Measurements from ENCODE around the gene GDAP1L1. TPM values are rescaled to one million over a fixed set of nuclear protein-coding genes. Genes with fewer than 3 reads are reported as not detected.

Gene GDAP1L1
- total RNA-seq, 2 experiments from 2014 or later, result 0.27 TPM; not detected in 1

DNA sequence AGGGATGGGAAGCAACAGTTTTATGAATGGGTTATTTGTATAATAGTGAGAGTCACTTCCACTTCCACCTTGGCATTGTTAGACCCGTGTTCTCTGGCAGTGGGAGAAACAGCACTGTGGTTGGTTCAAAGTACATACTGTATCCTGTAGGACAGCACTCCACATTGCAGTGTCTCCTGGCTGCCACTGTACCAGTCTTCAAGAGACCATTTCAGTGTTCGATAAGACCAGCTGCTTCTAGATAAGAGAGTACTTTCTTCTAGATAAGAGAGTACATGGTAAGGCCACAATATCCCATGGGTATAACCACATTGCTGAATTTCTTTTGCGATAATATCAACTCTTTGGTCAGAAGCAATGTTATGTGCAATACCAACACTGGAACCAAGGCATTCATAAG lies 35.1 kb downstream of the GDAP1L1 start:
- Histone ChIP-seq H3K4me3 (ENCODE audit: low read depth, low read length, poor library complexity, severe bottlenecking) (no peak overlapping the region), H3K4me2 (ENCODE audit: low read length) (no peak overlapping the region), H3K9me2 (ENCODE audit: insufficient read depth, low read length) (no peaks in the 10 kb centered on the region), H3K79me2 (ENCODE audit: insufficient read depth, low read depth, low read length) (no peaks in the 10 kb centered on the region), H3K36me3 (ENCODE audit: insufficient read depth, low read length) (no peaks in the 10 kb centered on the region), H3K27ac (ENCODE audit: low read depth, low read length, poor library complexity, severe bottlenecking) (no peak overlapping the region), H3K9me3 (ENCODE audit: low read length) (no peaks in the 10 kb centered on the region), H2AFZ (ENCODE audit: low read length) (no peak overlapping the region), H4K20me1 (ENCODE audit: insufficient read depth, low read length) (no peaks in the 10 kb centered on the region), H3K4me1 (ENCODE audit: insufficient read depth, low read length, poor library complexity, severe bottlenecking) (no peaks in the 10 kb centered on the region)
- BruUV-seq (replicated peaks), result no TSS peak
- intact Hi-C loops (cut with micrococcal nuclease; ENCODE audit: unreplicated experiment), result no loop called here
- no peak for TF ChIP-seq EZH2phosphoT487 (IDR thresholded peaks at IDR 0.05; ENCODE audit: borderline replicate concordance, low read depth, low read length)
- TF ChIP-seq, protein P1, sequence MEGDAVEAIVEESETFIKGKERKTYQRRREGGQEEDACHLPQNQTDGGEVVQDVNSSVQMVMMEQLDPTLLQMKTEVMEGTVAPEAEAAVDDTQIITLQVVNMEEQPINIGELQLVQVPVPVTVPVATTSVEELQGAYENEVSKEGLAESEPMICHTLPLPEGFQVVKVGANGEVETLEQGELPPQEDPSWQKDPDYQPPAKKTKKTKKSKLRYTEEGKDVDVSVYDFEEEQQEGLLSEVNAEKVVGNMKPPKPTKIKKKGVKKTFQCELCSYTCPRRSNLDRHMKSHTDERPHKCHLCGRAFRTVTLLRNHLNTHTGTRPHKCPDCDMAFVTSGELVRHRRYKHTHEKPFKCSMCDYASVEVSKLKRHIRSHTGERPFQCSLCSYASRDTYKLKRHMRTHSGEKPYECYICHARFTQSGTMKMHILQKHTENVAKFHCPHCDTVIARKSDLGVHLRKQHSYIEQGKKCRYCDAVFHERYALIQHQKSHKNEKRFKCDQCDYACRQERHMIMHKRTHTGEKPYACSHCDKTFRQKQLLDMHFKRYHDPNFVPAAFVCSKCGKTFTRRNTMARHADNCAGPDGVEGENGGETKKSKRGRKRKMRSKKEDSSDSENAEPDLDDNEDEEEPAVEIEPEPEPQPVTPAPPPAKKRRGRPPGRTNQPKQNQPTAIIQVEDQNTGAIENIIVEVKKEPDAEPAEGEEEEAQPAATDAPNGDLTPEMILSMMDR (conservative IDR thresholded peaks at IDR 0.05; ENCODE audit: low read length), result no peak
- ChIA-PET CTCF (ENCODE audit: unreplicated experiment) (interaction anchor here (0.5 kb wide), 1 partner anchor 743 kb away, joined by 3 read pairs; no protein-coding TSS in a partner anchor), POLR2A (interaction anchor here (0.6 kb wide), 1 partner anchor 26 kb away, joined by 3 read pairs; no protein-coding TSS in a partner anchor)
- DNase-seq (ENCODE audit: low spot score), result no peak

- Histone ChIP-seq H3K4me2 (ENCODE audit: low read length) (no peak overlapping the region), H3K79me2 (ENCODE audit: insufficient read depth, low read depth, low read length) (no peaks in the 10 kb centered on the region), H3K9me2 (ENCODE audit: insufficient read depth, low read length) (no peaks in the 10 kb centered on the region), H2AFZ (ENCODE audit: low read length) (no peak overlapping the region), H3K4me3 (ENCODE audit: low read depth, low read length, poor library complexity, severe bottlenecking) (no peak overlapping the region), H3K9me3 (ENCODE audit: low read length) (no peaks in the 10 kb centered on the region), H3K4me1 (ENCODE audit: insufficient read depth, low read length, poor library complexity, severe bottlenecking) (no peaks in the 10 kb centered on the region), H3K36me3 (ENCODE audit: insufficient read depth, low read length) (no peaks in the 10 kb centered on the region), H4K20me1 (ENCODE audit: insufficient read depth, low read length) (no peaks in the 10 kb centered on the region), H3K27ac (ENCODE audit: low read depth, low read length, poor library complexity, severe bottlenecking) (no peak overlapping the region)
- ChIA-PET CTCF (ENCODE audit: unreplicated experiment) (no interaction called here), POLR2A (no interaction called here)
- no TSS peak for BruUV-seq (replicated peaks)
- TF ChIP-seq, protein P1 (conservative IDR thresholded peaks at IDR 0.05; ENCODE audit: low read length), result no peak
- TF ChIP-seq EZH2phosphoT487 (IDR thresholded peaks at IDR 0.05; ENCODE audit: borderline replicate concordance, low read depth, low read length), result no peak
- intact Hi-C loops (cut with micrococcal nuclease; ENCODE audit: unreplicated experiment), result no loop called here
- no peak for DNase-seq (ENCODE audit: low spot score)
These were observed 36.9 kb downstream of the GDAP1L1 start for GRCh38 chr20:44284032-44284431.

DNA sequence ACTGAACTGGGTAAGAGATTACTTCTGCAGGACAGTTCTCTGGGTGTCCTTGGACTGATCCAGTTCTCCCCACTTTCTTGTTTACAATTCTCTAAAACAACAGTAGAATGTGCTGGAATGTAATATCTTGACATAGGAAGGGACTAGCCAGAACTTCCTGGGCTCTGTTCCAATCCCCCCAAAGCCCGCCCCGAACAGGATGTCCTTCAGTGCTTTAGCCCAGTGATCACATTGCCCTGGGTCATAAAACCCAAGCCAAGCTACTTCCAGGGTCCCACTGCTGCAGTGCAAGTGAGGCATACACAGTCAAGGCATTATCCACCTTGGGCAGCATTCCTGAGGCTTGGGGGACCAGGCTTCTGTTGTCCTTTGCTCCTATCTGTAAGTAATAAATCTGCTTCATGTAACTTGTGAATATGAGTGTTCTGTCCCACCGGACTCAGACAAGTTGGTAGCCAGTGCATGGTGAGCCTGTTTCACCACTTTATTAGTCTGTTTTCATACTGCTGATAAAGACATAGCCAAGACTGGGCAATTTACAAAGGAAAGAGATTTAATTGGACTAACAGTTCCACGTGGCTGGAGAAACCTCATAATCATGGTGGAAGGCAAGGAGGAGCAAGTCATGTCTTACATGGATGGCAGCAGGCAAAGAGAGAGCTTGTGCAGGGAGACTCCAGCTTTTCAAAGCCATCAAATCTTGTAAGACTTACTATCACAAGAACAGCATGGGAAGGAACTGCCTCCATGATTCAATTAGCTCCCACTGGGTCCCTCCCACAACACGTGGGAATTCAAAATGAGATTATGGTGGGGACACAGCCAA lies 40.4 kb downstream of the GDAP1L1 start:
- Histone ChIP-seq H2AFZ (ENCODE audit: low read length) (no peak overlapping the region), H3K36me3 (ENCODE audit: insufficient read depth, low read length) (no peaks in the 10 kb centered on the region), H3K4me3 (ENCODE audit: low read depth, low read length, poor library complexity, severe bottlenecking) (no peak overlapping the region), H3K4me2 (ENCODE audit: low read length) (no peak overlapping the region), H3K9me3 (ENCODE audit: low read length) (no peaks in the 10 kb centered on the region), H4K20me1 (ENCODE audit: insufficient read depth, low read length) (no peaks in the 10 kb centered on the region), H3K79me2 (ENCODE audit: insufficient read depth, low read depth, low read length) (no peaks in the 10 kb centered on the region), H3K27ac (ENCODE audit: low read depth, low read length, poor library complexity, severe bottlenecking) (no peak overlapping the region), H3K9me2 (ENCODE audit: insufficient read depth, low read length) (no peaks in the 10 kb centered on the region), H3K4me1 (ENCODE audit: insufficient read depth, low read length, poor library complexity, severe bottlenecking) (no peaks in the 10 kb centered on the region)
- ChIA-PET CTCF (ENCODE audit: unreplicated experiment) (interaction anchor here (0.5 kb wide), 1 partner anchor 33 kb away, joined by 3 read pairs; no protein-coding TSS in a partner anchor), POLR2A (no interaction called here)
- no TSS peak for BruUV-seq (replicated peaks)
- no peak for TF ChIP-seq EZH2phosphoT487 (IDR thresholded peaks at IDR 0.05; ENCODE audit: borderline replicate concordance, low read depth, low read length)
- TF ChIP-seq, protein P1 (conservative IDR thresholded peaks at IDR 0.05; ENCODE audit: low read length), result no peak
- no peak for DNase-seq (ENCODE audit: low spot score)
- intact Hi-C loops (cut with micrococcal nuclease; ENCODE audit: unreplicated experiment), result no loop called here
